Loucy (cell line): ENCODE measurements around the gene BACH2.

Source experiments
- H2AFZ ChIP-seq: fragments of 200-600 bp; sonication (generic); 2 replicates; pipeline ENCODE4 v1.6.0; 2016; ENCODE audit warnings: antibody characterized with exemption, mild to moderate bottlenecking, low read length, moderate library complexity
- H3F3A ChIP-seq: fragments of 200-600 bp; 2 replicates; pipeline ENCODE4 v1.6.0; 2016; ENCODE audit warnings: antibody characterized with exemption, low read depth, mild to moderate bottlenecking
- H3K27me3 ChIP-seq: fragments of 200-600 bp; sonication (generic); 2 replicates; pipeline ENCODE4 v1.6.1; 2014; ENCODE audit warnings: low read length, mild to moderate bottlenecking; ENCODE audit not compliant: insufficient read depth, poor library complexity, severe bottlenecking
- H3K36me3 ChIP-seq: fragments of 200-600 bp; sonication (generic); 2 replicates; pipeline ENCODE4 v1.6.1; 2016; ENCODE audit warnings: low read length; ENCODE audit not compliant: insufficient read depth
- H3K4me1 ChIP-seq: fragments of 200-600 bp; sonication (generic); 2 replicates; pipeline ENCODE4 v1.5.1; 2014; ENCODE audit warnings: low read length, mild to moderate bottlenecking; ENCODE audit not compliant: insufficient read depth, poor library complexity, severe bottlenecking
- H3K4me2 ChIP-seq: fragments of 200-600 bp; sonication (generic); 2 replicates; pipeline ENCODE4 v1.6.0; 2014; ENCODE audit warnings: antibody characterized with exemption, low read length, low read depth, mild to moderate bottlenecking; ENCODE audit not compliant: poor library complexity, severe bottlenecking
- H3K4me3 ChIP-seq: fragments of 200-600 bp; sonication (generic); 2 replicates; pipeline ENCODE4 v1.5.1; 2014; ENCODE audit warnings: low read length, mild to moderate bottlenecking, mixed read lengths; ENCODE audit not compliant: poor library complexity, severe bottlenecking
- H3K79me2 ChIP-seq: fragments of 200-600 bp; sonication (generic); 2 replicates; pipeline ENCODE4 v1.6.1; 2014; ENCODE audit warnings: low read length; ENCODE audit not compliant: insufficient read depth
- H3K9ac ChIP-seq: fragments of 200-600 bp; sonication (generic); 2 replicates; pipeline ENCODE4 v1.6.0; 2014; ENCODE audit warnings: mild to moderate bottlenecking, low read depth, low read length, moderate library complexity; ENCODE audit not compliant: poor library complexity, severe bottlenecking
- H3K9me2 ChIP-seq: fragments of 200-600 bp; sonication (generic); replicated peaks from 2 replicates; pipeline ENCODE4 v1.6.1; 2016; ENCODE audit warnings: low read depth, low read length, mixed read lengths
- H3K9me3 ChIP-seq: fragments of 200-600 bp; sonication (generic); 2 replicates; pipeline ENCODE4 v1.6.1; 2014; ENCODE audit warnings: mild to moderate bottlenecking, antibody characterized with exemption, low read length, low read depth; ENCODE audit not compliant: insufficient read depth
- H4K20me1 ChIP-seq: fragments of 200-600 bp; sonication (generic); 2 replicates; pipeline ENCODE4 v1.6.0; 2014; ENCODE audit warnings: antibody characterized with exemption, low read length, mild to moderate bottlenecking; ENCODE audit not compliant: insufficient read depth, poor library complexity, severe bottlenecking
- EZH2phosphoT487 ChIP-seq: fragments of 200-600 bp; IDR thresholded peaks from 2 replicates; pipeline ENCODE4 v1.6.1; 2018; ENCODE audit warnings: antibody characterized with exemption, mild to moderate bottlenecking, moderate library complexity, borderline replicate concordance
- TF ChIP-seq, protein P1 (sequence below): fragments of 200-600 bp; sonication (generic); conservative IDR thresholded peaks from 2 replicates; pipeline ENCODE4 v1.5.1; 2014; ENCODE audit warnings: mild to moderate bottlenecking, antibody characterized with exemption, low read length

The BACH2 gene

DNA sequence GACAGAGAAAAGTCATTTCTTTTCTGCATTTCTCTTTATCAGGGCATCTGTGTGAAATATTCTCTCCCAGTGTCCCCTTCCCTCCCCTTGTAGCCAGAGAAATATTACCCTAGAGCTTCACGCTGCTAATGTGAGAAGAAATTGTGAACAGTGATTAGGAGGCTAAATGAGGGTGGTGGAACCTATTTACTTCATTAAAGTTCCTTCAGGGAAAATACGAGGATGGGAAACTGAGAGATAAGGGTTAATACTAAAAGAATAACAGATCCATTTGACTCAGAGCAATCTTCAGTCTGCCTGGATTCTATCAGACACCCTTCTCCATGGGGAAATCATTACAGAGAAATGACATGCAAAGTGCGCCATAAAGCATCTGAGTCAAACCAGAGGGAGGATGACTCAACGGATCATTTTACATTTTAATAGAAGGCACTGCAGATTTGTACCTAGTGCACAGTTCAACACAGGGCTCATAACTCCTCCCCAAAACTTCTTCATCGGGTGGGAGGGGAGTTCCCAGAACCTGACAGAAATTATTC lies 271.1 kb downstream of the BACH2 start:
- Histone ChIP-seq H3F3A (no peaks in the 10 kb centered on the region), H4K20me1 (no peaks in the 10 kb centered on the region), H3K9ac (no peak overlapping the region), H3K4me2 (no peak overlapping the region), H3K9me2 (no peaks in the 10 kb centered on the region), H3K4me3 (no peak overlapping the region), H3K4me1 (peaks cover 38% of the 10 kb centered on the region), H3K36me3 (no peaks in the 10 kb centered on the region), H2AFZ (no peak overlapping the region), H3K27me3 (no peaks in the 10 kb centered on the region), H3K9me3 (no peaks in the 10 kb centered on the region), H3K79me2 (peaks cover 27% of the 10 kb centered on the region; the same call in 1 of the 2 replicates)
- no peak for TF ChIP-seq EZH2phosphoT487
- TF ChIP-seq, protein P1, sequence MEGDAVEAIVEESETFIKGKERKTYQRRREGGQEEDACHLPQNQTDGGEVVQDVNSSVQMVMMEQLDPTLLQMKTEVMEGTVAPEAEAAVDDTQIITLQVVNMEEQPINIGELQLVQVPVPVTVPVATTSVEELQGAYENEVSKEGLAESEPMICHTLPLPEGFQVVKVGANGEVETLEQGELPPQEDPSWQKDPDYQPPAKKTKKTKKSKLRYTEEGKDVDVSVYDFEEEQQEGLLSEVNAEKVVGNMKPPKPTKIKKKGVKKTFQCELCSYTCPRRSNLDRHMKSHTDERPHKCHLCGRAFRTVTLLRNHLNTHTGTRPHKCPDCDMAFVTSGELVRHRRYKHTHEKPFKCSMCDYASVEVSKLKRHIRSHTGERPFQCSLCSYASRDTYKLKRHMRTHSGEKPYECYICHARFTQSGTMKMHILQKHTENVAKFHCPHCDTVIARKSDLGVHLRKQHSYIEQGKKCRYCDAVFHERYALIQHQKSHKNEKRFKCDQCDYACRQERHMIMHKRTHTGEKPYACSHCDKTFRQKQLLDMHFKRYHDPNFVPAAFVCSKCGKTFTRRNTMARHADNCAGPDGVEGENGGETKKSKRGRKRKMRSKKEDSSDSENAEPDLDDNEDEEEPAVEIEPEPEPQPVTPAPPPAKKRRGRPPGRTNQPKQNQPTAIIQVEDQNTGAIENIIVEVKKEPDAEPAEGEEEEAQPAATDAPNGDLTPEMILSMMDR = no peak

DNA sequence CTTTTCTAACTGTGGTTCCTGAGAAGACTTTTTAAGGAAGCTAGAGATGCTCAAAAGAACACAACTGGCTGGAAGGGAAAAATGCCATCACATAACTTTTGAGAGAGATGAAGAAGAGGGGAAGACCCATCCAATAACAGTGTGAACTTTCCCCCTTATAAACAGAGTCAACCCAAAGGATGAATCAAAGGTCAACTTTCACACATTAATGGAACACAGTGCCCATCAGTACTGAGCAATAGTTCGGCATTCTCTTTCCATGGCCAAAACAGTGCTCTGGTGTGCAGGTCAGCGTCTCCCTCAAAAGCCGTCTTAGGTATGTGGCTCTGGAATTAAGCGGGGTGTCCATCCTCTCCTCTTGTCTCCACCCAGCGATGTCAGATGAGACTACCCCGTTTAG lies 272.0 kb downstream of the BACH2 start:
- no peak for TF ChIP-seq EZH2phosphoT487
- TF ChIP-seq, protein P1 = no peak
- H3K36me3 ChIP-seq = no peaks in the 10 kb centered on the region

DNA sequence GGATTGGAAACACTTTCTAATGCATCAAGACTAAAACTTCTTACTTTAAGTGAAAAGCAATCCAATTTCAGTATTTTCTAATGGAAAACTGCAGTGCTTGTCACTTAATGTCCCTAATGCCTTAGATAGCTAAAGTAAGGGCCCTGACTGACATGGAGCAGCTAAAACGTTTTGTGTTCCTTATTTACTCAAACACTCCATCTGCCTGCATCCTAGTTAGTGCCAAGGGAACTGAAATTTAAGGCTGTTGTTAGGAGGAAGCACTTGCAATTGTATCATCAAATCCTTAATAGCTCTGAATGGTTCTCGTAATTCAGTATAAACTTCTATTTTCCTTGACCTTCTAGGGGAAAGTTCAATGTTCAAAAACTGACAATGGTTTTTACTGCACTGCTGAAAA lies 274.9 kb downstream of the BACH2 start:
- H3K4me1 ChIP-seq = peaks cover 11% of the 10 kb centered on the region
- H4K20me1 ChIP-seq = no peaks in the 10 kb centered on the region
- H3K27me3 ChIP-seq = no peaks in the 10 kb centered on the region
- H3F3A ChIP-seq = no peaks in the 10 kb centered on the region
- TF ChIP-seq EZH2phosphoT487 = no peak
- TF ChIP-seq, protein P1 = no peak
- H3K36me3 ChIP-seq = peaks cover 4% of the 10 kb centered on the region; the same call in 1 of the 2 replicates
- H3K4me2 ChIP-seq = no peak overlapping the region
- peaks cover 2% of the 10 kb centered on the region; the same call in 1 of the 2 replicates for H3K79me2 ChIP-seq
- no peak overlapping the region for H3K4me3 ChIP-seq
- H3K9me3 ChIP-seq = no peaks in the 10 kb centered on the region
- no peak overlapping the region for H3K9ac ChIP-seq
- no peaks in the 10 kb centered on the region for H3K9me2 ChIP-seq
- H2AFZ ChIP-seq = no peak overlapping the region

More for the DNA sequence above, 272.0 kb downstream of the BACH2 start:
- H4K20me1 ChIP-seq = no peaks in the 10 kb centered on the region
- no peaks in the 10 kb centered on the region for H3K9me2 ChIP-seq
- no peak overlapping the region for H2AFZ ChIP-seq
- peaks cover 32% of the 10 kb centered on the region for H3K4me1 ChIP-seq
- no peaks in the 10 kb centered on the region for H3K9me3 ChIP-seq
- no peak overlapping the region for H3K4me2 ChIP-seq
- no peak overlapping the region for H3K4me3 ChIP-seq
- H3K9ac ChIP-seq = no peak overlapping the region
- no peaks in the 10 kb centered on the region for H3F3A ChIP-seq
- peaks cover 21% of the 10 kb centered on the region; the same call in 1 of the 2 replicates for H3K79me2 ChIP-seq
- H3K27me3 ChIP-seq = no peaks in the 10 kb centered on the region
